Measurements from ENCODE around the gene TRAF3.
"Not testable (repeated sequence)": the region's sequence is repeated elsewhere in the genome, so short reads cannot be mapped to it uniquely, and the experiment has no call there.

The TRAF3 gene

DNA sequence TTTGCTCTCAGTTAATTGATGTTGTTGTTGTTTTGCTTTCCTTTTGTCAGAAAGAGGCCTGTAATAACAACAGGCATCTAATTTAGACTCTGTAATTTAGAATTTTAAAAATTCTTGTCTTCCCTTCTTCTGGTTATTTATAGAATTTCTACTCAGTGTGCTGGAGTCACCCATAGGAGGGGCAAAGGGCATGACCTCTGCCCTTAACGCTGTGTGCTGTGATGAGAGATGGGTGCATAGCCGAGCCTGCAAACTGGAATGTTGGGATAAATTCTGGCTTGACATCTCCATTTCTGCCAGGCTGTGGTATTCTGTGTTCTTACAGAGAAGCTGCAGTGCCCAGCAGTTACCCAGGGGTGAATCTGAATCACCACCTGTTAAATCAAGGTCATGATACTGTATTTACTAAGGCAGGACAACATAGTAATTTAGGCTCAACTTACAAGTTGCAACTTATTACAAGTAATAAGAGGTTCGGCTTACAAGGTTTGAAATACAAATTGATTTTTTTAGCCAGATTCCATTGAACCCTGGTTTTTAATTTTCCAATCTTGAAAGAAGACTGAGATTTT, 53.3 kb downstream of the TRAF3 start:
- DNase-seq: no peak

DNA sequence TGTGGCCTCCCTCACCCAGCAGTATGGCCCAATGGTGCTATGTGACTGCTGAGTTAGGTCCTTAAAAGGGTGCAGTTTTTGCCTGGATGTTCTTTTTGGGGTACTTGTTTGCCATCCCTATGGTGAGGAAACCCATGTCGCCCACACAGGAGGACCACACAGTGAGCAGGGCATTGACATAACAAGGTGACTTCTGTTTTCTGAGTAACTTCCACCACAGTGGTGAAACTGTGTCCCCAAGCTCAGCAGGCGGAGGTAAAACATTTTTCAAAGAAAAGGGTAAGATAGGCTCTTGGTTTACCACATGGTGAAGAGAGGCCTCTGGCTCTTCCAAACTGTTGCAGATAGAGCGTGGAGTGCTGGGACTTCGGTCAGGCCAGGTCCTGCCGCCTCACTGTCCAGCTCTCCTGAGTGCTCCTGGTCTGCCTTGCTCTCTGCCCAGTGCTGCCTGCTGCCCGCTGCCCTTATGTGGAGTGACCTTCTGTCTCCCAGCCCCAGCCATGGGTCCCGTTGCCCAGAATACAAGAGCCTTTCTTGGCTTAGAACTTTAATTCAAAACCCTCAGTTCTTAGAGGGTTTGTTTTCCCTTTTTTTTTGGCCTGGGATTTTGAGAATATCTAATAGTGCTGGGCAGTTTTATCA, 54.0 kb downstream of the TRAF3 start:
- no peak for DNase-seq

DNA sequence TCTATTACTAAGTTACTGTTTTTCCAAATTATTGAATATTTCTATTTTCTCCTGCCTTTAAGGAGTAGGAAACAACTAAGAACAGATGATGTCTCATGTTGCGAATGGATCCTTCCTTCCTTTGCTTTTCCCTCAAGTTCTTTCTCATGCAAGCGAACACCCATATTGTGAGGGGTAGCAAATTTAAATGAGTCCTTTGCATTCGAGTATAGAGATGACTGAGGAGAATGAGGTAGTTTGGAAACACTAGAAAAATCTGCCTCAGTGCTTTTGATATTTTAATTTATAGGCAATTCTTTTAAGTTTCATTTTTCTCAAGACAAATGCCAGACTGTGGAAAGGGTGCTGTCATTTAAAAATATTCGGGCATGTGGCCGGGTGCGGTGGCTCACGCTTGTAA, 56.1 kb downstream of the TRAF3 start:
- no peak for DNase-seq

DNA sequence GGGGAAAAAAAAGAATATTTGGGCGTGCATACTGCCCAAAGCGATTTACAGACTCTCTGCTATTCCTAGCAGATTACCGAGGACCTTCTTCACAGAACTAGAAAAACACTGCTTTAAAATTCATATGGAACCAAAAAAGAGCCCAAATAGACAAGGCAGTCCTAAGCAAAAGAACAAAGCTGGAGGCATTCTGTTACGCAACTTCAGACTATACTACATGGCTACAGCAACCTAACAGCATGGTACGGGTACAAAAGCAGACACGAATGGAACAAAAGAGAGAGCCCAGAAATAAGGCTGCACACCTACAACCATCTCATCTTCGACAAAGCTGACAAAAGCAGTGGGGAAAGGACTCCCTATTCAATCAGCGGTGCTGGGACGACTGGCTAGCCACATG, 56.7 kb downstream of the TRAF3 start:
- DNase-seq: no peak

DNA sequence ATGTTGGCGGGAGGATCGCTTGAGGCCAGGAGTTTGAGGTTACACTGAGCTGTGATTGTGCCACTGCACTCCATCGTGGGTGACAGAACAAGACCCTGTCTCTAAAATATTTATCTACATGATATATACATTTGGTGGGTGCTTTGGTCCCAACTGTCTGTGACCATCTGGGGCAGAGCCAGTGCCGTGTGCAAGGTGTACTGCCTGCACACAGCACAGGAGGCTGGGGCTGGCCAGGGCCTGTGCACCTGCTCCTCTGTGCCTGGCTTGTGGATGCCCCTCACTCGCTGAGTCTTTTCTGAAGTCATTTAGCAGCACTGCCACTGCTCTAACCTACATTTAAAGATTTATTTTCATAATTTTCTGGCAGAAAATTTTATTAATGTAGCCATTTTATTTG, 58.7 kb downstream of the TRAF3 start:
- DNase-seq: no peak

DNA sequence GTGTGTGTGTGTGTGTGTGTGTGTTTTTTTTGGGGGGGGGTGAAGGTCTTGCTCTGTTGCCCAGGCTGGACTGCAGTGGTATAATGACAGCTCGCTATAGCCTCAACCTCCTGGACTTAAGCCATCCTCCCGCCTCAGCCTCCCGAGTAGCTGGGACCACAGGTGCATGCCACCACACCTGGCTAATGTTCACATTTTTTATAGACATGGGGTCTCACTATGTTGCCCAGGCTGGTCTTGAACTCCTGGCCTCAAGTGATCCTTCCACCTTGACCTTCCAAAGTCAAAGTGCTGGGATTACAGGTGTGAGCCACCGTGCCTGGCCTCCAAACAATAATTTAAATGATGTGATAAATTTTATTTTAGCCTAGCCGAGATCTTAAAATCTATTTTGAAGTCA, 59.9 kb downstream of the TRAF3 start:
- DNase-seq: not testable (repeated sequence)

DNA sequence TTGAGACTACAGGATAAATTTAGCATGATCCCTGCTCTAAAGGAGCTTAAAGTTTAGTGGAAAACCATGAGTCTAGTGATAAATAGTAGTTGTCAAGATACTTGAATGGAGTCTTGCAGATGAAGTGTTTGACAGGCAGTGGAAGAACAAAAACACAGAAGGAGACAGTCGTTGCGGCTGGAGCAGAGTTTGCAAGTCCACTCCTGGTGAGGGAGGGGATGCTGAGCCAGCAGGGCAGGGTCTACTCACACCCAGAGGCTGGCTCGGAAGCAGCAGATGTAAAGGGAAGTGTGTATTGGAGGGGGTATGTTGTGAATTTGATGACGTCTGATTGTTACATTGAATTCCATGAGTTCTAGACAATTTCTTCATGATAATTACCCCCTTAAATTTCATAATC, 61.3 kb downstream of the TRAF3 start:
- no peak for DNase-seq

DNA sequence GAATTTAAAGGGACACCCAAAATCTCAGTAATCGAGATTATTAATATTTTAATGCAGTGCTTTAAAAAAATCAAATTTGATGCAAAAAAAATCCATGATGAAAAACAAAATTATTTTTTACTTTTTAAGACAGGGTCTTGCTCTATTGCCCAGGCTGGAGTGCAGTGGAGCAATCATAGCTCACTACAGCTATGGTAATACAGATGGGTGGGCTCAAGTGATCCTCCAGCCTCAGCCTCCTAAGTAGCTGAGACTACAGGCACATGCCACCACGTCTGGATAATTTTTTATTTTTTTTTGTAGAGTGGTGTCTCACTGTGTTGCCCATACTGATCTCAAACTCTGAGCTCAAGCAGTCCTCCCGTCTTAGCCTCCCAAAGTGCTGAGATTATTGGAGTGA, 62.9 kb downstream of the TRAF3 start:
- DNase-seq: no peak

DNA sequence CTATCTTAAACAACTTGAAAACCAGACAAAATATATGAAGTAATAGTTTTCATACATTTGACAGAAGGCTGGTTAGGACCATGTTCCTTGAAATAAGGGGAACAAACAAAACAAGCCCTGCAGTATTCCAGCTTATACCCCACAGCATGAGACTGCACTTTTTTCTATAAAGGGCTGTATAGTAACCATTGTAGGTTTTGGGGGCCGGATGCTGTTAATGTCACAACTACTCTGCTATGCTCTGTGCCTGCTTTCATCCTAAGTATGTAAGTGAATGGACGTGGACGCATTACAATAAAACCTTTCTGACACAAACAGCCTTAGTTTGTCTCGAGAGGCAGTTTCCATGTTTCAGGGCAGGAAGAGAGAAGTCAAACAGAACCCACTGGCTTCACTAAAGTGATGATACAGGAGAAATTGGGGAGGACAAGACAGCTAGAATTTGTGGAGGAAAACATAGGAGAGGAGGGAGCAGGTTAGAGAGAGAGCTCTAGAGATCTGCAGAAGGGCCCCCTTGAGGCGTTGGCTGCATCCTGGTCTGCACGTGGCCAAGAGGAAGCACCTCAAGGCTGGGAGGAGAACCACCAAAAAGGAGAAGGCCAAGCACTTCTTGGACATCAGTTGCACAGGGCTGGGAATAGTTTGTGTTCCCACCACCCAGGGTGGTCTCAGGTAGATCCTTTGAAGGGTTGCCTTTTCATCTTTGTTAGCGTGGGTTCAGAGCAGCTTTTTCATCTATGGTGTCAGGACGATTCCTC, 63.7 kb downstream of the TRAF3 start:
- no peak for DNase-seq

DNA sequence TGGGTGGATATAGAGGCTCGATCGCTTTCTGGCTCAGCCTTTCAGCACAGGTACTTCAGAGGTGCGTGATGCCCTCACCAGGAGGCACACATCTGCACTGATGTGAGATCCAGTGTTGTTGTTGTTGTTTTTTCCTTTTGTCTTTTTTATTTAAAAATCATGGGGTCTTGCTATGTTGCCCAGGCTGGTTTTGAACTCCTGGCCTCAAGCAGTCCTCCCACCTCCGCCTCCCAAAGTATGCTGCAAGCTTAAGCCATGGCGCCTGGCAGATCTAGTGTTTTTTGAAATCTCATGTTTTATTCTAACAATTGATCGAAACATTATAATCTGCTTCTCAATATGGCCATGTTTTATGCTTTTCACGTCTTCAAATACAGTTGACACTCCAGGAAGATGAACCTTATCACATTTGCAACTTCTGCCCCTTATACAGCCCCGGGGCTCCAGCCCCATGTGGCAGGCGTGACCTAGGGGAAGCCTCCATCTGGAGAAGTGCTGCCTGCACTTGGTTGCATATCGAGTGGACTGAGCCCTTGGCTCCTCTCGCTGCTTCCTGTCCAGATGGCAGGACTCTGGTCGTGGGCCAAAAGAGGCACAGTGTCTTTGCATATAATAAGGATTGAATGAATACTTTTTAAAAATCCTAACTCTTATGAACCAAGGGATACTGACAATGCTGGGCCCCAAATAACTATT, 71.7 kb downstream of the TRAF3 start:
- no peak for DNase-seq

DNA sequence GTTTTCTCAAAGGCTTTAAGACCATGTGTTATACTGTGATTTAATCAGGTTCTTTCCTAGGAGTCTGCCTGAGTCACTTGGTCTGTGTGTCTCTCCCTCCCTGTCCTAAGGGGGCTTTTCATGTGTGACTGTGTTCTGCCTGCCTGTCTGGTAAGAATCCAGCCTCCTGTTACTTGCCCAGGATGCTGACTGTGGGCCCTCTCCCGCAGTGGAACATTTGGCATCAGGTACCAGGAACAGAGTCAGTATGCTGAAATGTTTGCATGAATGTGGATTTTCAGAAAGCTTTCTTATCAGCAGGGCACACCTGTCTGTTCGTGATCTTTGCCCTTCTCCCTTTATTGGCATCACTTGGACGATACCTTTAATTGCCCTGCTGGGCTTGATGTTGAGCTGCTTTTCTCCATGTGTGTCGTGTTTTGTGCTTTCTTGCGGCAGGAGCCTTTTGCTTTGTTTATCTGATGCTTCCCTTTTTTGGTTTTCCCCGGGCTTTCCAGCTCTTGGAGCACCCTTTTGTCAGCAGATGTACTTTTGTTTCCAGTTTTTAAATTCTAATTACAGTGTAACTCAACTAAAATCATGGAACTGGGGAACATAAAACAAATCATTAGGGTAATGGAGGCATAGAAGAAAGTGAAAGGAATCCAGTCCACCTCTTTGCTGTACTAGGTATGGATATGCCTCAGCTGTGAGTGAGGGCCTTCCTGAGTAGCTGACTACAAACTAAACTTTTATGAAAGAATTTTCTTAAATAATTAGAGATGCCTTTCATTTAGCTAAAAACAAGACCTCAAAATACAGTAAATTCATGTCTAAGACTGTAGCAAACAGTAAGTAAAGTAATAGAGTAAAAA, 72.5 kb downstream of the TRAF3 start:
- no peak for DNase-seq

DNA sequence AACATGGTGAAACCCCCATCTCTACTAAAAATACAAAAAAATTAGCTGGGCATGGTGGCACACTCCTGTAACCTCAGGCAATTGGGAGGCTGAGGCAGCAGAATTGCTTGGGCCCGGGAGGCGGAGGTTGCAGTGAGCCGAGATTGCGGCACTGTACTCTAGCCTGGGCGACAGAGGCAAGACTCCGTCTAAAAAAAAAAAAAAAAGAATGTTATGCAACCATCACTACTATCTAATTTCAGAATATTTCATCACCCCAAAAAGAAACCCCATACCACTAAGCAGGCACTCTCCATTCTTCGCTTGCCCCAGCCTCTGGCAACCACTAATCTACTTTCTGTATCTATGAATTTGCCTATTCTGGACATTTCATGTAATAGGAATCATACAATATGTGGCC, 76.4 kb downstream of the TRAF3 start:
- no peak for DNase-seq

DNA sequence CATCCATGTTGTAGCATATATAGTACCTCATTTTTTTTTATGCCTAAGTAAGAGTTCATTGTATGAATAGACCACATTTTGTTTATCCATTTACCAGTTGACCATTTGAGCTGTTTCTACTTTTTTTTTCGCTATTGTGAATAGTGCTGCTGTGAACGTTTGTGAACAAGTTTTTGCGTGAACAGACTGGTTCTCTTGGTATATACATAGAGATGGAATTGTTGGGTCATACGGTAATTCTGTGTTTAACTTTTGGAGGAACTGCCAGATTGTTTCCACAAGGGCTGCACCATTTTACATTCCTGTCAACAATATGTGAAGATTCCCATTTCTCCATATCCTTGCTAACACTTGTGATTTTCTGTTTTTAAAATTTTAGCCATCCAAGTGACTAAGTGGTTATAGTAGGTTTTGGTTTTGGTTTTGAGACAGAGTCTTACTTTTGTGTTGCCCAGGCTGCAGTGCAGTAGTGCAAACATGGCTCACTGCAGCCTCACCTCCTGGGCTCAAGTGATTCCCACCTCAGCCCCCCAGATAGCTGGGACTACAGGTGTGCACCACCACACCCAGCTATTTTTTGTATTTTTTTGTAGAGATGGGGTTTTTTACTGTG, 76.9 kb downstream of the TRAF3 start:
- no peak for DNase-seq

DNA sequence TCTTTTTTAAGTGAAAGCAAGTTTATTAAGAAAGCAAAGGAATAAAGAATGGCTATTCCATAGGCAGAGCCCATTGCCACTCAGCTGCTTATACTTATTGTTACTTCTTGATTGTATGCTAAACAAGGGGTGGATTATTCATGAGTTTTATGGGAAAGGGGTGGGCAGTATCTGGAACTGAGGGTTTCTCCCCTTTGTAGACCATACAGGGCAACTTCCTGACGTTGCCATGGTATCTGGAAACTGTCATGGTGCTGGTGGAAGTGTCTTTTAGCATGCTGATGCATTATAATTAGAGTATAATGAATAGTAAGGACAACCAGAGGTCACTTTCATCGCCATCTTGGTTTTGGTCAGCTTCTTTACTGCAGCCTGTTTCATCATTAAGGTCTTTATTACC, 78.9 kb downstream of the TRAF3 start:
- no peak for DNase-seq

DNA sequence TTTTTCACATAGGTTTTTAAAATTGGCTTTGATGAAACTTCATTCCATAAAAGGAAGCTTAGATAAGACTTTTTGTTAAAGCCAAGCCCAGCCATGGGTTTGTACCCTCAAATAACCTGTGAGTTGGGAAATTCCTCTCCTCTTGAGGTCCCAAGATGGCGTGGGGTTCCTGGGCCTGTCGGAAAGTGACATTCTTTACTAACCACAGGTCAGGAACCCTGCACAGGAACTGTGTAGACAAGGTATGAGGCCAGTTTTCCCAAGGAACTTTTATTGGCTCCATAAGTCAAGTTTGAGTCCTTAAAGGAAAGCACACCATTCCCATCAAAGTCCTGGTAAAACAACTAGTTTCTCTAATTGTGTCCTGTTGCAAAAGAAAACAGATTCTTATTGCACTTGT, 80.2 kb downstream of the TRAF3 start:
- DNase-seq: no peak

DNA sequence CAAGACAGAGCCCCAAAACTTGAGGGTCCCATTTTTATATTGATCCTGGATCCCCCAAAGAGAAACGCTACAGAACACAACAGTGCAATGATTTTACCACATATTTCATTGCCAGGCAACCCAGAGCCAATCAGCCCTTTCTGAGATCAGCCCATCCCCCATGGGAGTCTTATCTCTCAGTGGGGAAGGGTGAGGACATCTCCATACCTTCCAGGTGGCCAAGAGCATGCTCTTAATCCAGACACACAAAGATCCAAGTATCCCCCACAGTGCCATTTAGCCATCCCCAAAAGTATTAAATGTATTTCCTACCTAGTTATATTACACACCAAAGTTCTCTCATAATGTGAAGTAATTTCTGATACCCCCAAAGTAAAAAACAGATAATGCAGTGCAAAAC, 82.7 kb downstream of the TRAF3 start:
- DNase-seq: no peak

DNA sequence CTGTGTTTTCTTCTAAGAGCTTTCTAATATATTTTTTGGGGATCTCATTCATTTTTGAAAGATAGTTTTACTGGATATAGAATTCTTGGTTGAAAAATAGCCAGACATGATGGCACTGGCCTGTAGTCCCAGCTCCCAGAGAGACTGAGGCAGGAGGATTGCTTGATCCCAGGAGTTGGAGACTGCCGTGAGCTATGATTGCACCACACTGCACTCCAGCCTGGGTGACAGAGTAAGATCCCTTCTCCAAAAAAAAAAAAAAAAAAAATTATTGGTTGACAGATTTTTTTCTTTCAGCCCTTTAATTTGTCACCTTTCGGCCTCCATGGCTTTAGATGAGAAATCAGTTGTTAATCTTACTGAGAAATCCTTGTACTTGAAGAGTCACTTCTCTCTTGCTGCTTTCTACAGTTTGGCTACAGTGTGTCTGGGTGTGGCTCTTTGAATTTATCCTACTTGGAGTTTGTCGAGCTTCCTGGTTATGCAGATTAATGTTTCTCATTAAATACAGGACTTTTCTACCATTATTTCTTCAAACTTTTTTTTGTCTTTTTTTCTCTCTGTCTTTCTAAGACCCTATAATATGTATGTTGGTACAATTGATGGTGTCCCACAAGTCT, 85.0 kb downstream of the TRAF3 start:
- DNase-seq: no peak

DNA sequence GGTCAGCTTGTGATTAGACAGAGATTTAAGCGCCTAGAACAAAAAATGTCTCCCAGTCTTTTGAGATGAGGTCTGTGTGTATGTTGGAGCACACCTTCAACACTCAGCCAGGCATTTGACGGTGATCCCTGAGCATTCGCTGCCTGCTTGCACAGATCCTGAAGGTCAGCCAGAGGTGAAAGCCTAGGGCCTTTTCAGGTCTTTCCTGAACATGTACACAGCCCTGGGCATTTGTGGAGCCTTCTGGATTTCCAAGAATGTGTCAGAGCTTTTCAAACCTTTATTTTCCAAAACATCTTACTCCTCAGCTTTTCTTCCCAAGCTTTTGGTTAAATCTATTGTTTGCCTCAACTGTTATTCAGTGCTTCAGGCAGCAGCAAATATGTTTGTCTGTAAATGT, 86.1 kb downstream of the TRAF3 start:
- DNase-seq: no peak

DNA sequence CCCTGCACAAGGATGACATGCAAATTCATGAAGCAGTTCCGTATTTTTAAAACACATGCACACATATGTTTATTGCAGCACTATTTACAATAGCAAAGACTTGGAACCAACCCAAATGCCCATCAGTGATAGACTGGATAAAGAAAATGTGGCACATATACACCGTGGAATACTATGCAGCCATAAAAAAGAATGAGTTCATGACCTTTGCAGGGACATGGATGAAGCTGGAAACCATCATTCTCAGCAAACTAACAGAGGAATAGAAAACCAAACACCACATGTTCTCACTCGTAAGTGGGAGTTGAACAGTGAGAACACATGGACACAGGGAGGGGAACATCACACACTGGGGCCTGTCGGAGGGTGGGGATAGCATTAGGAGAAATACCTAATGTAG, 88.7 kb downstream of the TRAF3 start:
- not testable (repeated sequence) for DNase-seq

DNA sequence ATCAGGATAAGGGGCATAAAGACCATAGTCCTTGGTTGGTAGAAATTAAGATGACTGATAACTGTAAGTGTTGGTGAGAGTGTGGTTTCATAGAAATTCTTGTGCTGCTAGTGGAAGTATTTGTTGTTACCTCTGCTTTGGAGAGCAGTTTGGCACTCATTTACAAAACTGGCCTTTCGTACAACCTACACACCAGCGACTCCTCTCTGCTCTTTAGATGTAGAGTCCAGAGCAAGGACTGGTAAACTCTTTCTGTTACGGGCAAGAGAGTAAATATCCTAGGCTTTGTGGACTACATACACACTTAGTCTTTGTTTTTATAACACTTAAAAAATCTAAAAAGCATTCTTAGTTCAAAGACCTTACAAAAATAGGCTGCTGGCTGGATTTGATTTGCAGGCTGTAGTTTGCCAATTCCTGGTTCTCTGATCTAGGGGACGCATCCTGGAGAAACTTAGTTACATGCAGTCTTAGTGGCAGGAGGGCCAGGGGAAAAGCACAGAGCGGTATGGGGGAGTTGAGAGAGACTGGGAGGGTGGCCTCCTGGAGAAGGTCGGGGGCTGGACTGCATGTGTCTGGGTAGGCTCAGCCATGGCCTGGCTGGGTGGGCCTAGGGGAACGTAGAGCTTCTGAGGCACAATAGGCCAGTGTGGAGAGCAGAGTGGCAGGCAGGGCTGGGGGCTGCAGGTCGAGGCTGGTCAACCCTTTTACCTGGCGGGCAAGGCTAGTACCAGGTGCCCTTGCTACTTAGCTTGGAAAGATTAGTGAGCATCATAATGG, 89.9 kb downstream of the TRAF3 start:
- DNase-seq: no peak
